Liver (tissue), 3 donors: ENCODE measurements around the gene SYS1.

Experiments
- CTCF ChIP-seq: fragments of 150-350 bp; IDR thresholded peaks from 2 replicates; pipeline ENCODE4 v1.5.1; 2017; ENCODE audit warnings: improper control_type of control experiment, low read depth, low read length; ENCODE audit not compliant: missing input control
- EGR1 ChIP-seq, 2 donors: IDR thresholded peaks; 2 replicates each; pipeline ENCODE4 v1.6.1; 2016 to 2018; ENCODE audit warnings: antibody characterized with exemption in 2 of 2, low read depth in 2 of 2
- FOXA1 ChIP-seq: IDR thresholded peaks from 2 replicates; pipeline ENCODE4 v1.6.1; 2016; ENCODE audit warnings: antibody characterized with exemption
- donor health status: healthy.
- donor health status: healthy.

- TF ChIP-seq CTCF = no peak
- no peak for TF ChIP-seq EGR1 (IDR thresholded peaks at IDR 0.05; ENCODE audit: low read depth in 2 of 2)
- TF ChIP-seq FOXA1 = no peak
Observed at GRCh38 chr20:45318948-45319347, 44.0 kb upstream of the SYS1 start.
